Astrocyte of the spinal cord (primary cell): Measurements from ENCODE around the gene NPHP4.

Experiments
- DNase-seq: peaks from one replicate; pipeline ENCODE4 v3.0.0; 2011; ENCODE audit warnings: low read depth, low spot score
- H3K4me3 ChIP-seq: 2 replicates; pipeline ENCODE4 v1.5.1; 2011; ENCODE audit warnings: low read depth, mild to moderate bottlenecking, low read length, moderate library complexity
- CTCF ChIP-seq: IDR thresholded peaks from 2 replicates; pipeline ENCODE4 v1.5.1; 2012; ENCODE audit warnings: low read depth, mild to moderate bottlenecking, low read length, inconsistent platforms
- in situ Hi-C: cut with HindIII; loops from 2 replicates; pipeline ENCODE4 v1.10.0; 2017; ENCODE audit warnings: low sequenced_read_pairs

The NPHP4 gene

DNA sequence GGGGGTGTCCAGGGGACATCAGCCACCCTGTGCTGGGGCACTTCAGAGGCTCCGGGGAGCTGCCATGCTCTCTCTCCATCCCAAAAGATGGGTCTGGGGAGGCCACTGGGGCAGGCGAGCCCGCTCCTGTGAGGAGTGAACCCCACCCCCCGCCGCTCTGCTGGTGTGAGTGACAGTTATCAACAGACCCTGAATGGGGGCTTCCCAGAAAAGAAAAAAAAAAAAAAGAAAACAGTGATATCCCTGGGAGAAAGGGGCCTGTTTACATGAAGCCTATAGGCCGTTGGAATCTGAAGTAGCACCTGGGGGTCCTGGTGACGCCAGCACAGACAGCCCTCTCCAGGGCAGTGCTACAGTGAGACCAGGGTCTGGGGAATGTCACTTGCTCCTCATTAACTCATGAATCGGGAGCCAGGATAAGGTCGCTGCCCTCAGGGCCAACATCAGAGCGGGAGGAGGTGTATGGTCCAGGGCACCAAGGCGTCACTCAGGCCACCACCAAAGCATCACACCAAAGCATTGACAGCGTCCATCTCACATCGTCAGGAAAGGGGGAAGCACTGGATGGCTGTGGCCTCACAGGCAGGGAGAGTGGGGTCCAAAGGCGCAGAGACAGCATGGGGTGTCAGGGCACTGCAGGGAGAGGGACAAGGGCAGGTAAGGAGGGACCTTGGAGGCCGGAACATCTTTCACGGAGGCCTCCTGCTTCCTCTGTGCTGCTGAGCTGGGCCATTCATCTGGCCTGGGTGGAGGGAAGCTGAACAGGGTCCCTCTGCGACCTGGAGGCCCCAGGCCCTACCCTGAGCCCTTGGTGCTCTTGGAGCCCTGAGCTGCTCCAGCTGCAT, 8.4 kb upstream of the NPHP4 start:
- no peak for DNase-seq
- in situ Hi-C loops = no loop called here
- no peak for TF ChIP-seq CTCF
- H3K4me3 ChIP-seq = no peak overlapping the region

DNA sequence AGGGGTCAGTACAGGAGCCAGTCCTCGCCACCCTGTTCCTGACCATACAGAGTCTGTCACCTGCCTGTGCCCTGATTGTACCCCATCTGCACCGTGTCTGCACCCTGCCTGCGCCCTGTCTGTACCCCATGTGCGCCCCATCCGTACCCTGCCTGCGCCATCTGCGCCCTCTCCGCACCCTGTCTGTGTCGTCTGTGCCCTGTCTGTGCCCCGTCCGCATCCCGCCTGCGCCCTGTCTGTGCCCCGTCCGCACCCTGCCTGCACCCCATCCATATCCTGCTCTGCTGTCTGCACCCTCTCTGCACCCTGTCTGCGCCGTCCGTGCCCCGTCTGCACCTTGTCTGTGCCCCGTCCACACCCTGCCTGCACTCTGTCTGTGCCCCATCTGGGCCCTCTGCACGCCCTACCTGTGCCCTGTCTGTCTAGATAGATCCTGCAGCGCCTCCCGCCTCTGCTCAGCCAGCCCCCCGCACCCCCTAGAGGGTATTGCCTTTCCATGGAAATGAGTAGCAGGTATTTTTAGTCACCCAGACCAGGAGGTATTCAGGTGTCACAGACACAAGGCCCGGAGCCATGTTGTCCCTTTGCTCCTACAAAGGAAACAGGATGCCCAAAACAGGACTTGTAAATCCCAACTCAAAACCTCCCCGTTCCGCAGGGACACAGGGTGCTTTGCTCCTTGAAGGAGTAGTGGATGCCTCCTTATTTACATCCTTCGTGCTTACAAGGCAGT, 7.7 kb upstream of the NPHP4 start:
- H3K4me3 ChIP-seq = no peak overlapping the region
- no peak for TF ChIP-seq CTCF
- DNase-seq = no peak
- in situ Hi-C loops = no loop called here

DNA sequence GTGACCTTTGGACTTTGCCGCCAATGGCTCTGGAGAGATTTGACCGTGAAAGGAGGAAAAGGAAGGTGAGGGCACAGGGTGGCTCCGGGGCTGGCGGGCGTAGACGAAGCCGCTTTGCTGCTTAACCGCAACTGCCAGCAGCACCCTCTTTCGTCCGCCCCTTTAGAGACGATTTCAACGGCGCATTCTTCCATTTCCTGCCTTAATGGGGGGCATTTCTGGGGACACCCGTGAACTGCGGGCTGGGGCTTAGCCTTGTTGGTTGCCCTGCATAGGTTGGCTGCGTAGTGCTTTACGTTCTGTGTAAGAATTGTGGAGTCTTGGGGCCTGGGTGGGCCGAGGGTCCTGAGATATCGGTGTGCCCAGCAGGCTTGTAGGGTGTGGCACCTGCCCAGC, 6.7 kb upstream of the NPHP4 start:
- DNase-seq = no peak
- in situ Hi-C loops = no loop called here
- no peak for TF ChIP-seq CTCF

DNA sequence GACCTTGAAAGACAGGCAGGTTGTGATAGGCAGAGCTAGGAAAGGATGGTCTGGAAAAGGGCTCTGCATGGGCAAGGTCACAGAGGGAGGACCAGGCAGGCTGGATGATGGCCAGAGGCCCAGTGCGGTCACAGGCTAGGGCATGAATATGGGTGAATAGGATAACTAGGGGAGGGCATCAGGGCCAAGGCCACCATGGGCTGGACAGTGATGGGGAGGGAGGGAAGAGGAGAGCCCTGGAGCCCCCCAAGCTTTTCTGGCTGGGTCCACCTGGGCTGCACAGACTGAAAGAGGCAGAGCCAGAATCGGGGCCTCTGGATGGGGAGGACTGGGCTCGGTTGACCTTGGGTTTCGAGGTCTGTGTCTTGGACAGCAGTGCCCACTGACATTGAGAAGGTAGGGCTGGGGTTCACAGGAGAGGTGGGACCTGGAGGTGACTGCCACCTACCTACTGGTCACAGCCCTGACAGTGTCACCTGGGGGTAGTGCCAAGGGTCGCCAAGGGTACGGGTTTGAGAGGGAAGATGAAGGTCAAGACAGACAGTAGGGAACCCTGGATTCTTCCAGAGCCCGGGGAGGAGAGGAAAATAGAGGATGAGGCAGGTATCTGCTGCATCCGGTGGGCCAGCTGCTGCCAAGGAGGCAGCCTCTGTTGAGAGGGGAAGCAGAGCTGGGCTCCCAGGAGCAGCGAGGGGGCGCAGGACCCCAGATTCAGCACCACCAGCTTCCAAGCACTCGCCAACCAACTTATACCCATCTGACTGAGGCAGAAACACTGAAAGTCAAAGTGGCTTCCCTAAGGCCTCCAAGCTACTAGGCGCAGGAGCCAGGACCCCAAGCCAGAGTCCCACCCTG, 6.1 kb upstream of the NPHP4 start:
- in situ Hi-C loops = no loop called here
- no peak for TF ChIP-seq CTCF
- DNase-seq = no peak
- no peak overlapping the region for H3K4me3 ChIP-seq

More for the DNA sequence above, 6.7 kb upstream of the NPHP4 start:
- H3K4me3 ChIP-seq = no peak overlapping the region

- no peak overlapping the region for H3K4me3 ChIP-seq
- in situ Hi-C loops = no loop called here
- DNase-seq = no peak
- no peak for TF ChIP-seq CTCF
Observed at GRCh38 chr1:5997316-5997715, 5.1 kb upstream of the NPHP4 start.

DNA sequence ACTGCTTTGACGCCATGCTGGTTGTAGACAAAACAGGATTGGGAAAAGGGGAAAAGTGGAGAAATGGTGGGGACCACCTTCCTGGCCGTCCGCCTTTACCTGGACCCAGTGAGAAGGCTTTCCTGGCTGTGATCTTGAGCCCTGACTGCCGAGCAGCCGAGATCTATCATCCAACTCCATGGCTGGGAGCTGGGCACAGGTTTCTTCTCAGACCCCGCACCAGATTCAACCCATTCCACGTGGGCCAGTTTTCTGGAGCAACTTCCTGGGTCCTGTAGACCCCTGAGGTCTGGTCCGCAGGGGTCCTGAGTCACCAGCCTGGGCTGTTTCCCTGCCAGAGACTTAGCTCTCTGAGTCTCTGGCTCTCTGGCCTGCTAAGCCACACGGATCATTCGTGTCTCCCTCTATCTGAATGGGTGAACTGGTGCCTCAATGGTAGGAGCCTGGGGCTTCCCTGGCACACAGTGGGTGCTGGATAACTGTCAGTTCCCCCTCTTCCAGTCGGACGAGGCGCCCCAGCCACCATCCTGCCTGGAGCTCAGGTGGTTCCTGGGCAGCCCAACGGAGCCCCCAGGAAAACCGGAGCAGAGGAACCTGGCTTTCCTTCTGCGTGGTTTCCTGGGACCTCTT, 4.5 kb upstream of the NPHP4 start:
- no peak for TF ChIP-seq CTCF
- no peak for DNase-seq
- H3K4me3 ChIP-seq = no peak overlapping the region
- in situ Hi-C loops = no loop called here
